Activated gamma-delta T cell (primary cell): Measurements from ENCODE around the gene LRRC27.

Experiments
- DNase-seq: peaks from one replicate; lab custom pipeline; 2025; lab: John Stamatoyannopoulos, UW

The LRRC27 gene

DNA sequence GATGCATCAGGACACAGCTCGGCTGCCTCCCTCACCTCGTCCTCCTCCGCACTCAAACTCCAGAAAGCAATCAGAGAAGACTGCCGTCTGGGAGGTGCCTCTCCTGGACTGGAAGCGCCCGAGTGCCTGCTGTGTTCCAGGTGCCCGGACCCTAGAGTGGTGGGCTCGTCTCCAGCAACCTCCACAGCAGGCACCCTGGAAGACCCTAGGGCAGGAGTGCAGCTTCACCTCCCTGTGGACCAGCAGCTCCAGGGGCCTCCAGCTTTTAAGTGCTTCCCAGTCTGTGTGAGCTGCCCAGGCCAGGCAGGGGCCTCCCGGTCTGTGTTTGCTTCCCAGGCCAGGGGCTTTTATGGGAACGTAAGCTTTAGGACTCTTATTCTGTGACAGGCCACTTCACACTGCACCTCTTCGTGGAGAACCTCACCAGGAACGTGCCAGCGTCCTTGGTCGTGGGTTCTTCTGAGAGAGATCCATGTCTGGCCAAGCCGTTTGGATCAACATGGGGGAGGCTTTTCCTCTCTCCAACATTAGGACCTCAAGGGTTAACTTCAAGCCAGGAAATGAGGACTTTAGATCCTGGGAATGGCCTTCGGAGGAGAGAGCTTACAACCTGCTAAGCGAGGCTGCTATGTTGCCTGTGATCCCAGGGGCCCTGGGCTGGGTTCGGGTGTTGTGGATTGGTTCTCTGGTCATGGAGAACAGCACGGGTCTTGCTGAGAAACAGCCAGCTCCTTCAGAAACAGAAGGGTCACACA is 59.1 kb downstream of the LRRC27 start:
- no peak for DNase-seq

DNA sequence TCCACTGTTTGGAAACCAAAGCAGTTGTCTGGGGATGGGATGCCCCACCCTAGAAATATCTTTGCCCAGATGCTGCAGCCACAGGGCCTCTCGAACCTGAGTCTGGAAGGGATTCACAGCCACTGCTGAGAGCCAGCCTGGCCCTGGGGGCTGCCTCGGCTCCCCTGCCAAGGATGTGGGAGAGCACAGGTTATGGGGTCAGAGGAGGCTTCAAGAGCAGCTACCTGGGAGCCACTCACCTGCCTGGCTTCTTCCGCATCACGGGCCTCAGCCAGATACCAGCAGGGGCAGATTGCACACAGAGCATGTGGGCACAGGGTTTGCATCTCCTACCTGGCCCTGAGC is 59.7 kb downstream of the LRRC27 start:
- no peak for DNase-seq

DNA sequence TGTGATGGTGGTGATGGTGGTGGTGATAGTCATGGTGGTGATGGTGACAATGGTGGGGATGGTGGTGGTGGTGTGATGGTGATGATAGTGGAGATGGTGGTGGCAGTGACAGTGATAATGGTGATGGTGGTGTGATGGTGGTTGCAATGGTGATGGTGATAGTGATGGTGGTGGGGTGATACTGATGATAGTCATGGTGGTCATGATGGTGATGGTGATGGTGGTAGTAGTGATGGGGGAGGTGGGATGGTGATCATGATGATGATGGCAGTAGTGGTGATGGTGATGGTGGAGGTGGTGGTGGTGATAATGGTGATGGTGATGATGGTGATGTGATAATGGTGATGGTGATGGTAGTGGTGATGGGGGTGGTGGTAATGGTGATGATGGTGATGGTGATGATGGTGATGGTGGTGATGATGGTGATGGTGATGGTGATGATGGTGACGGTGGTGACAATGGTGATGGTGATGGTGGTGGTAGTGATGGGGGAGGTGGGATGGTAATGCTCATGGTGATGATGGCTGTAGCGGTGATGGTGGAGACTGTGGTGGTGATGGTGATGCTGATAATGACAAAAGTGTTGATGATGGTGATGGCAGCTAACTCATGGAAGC is 60.3 kb downstream of the LRRC27 start:
- DNase-seq: no peak

DNA sequence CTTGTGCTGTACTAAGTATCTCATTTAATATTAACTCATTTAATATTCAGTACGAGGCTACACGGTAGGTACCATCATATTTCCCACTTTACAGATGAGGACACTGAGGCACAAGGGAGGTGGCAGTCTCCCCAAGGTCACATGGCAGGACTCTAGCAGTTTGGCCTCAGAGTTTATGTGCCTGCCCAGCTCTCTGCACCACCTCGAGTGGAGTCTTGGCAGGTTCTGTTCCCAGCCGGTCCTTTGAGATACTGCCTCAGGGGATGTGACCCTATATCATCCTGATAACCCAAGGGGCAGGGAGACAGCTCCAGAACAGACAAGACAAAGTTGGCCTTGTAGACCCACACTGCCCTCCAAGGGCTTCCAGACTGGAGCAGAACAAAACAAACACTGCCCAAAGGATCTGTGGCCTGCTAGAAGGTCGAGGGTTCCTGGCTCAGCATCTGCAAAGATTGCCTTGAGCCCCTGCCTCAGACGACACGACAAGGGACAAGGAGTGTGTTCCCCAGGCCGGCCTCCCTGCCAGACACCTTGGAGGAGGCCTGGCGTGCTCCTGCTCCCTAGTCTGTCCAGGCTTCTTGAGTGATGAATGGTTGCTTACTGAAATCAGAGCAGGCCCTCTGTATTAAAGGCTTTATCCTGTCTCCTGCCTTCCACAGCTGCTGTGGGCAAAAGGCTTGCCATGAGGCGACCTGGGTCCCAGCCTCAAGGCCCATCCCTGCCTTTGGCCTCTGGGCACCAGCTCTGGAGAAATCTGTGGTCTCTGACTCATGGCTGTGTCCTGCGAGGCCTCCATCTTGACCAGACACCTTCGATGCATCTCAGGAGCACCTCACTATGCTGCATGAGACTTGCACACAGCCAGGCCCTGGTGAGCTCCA is 61.1 kb downstream of the LRRC27 start:
- no peak for DNase-seq

DNA sequence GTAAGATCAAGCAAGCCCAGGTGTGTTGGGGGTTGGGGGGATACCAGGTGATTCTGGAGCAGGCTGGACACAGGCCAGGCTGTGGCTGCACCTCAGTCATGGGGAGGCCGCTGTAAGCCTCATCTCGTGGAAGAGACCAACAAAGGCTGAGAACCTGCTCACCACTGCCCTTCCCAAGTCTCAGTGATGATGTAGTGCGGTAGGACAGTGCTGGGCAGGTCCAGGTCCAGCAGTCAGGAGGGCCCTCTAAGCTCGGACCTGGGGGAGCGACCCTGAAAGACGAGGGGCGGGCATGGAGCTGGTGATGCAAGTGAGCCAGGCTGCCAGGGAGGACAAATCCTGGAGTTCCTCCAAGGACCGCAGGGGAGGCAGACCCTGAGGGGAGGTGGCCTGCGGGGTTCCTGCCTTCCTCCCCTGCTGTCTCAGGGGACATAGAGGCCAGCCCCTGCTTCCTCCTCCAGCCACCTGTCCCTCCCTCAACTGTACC is 61.7 kb downstream of the LRRC27 start:
- DNase-seq: no peak

DNA sequence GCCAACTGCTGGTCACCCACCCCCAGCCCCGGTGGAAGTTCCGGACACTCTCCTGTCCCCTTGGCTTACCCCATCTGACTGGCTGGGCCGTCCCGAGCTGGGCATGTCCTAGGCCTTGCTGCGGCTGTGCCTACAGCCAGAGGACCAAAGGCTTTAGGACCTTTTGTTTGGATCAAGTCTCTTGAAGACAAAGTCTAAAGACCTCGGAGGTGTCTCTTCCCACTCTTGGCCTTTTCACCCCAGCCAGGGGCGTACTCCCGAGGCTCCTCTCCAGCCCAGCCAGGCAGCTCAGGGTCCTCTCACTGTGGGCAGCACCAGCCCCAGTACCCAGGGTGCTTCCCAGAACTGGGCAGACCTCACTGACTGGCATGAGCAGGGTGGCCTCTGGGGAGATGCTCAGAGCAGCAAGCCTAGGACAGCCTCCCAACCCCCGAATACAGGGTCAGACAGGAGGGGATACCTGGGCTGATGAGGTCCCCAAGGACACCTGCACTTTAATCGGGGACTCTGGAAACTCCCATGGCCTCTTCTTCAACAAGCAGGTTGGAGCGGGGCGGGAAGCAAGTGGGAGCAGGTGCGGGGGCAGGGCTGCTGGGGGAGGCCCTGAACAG is 62.3 kb downstream of the LRRC27 start:
- no peak for DNase-seq

DNA sequence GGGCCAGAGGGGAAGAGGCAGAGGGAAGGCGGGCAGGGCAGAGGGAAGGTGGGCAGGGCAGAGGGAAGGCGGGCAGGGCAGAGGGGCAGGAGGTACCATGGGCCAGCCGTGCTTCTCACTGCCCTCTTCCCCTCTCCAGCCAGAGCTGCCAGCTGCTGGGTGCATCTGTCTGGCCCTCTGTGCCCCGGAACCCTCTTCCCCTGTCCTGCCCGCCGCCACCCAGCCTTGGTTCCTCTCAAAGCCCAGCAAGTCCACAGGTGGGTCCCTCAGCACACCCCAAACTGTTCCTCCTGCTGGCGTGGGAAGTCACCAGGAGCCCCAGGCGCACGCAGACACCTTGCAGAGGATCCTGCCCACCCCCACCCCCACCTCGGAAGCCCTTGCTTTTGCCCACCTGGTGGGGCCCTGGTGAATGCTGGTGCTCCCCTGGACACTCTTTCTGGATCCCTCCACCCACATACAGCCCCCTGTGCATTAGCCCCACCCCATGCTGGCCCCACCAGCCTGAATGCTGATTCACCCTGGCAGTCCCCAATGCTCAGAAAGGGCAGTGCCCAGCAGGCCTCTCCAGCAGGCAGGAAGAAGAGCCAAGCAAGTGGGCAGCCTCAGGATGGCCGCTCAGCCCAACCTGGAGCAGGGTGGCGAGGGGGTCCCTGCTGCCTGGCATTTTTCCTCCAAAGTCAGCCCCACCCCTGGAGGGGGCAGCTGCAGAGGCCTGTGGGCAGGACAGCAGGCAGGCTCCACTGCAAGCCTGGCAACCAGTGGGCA is 63.1 kb downstream of the LRRC27 start:
- no peak for DNase-seq

DNA sequence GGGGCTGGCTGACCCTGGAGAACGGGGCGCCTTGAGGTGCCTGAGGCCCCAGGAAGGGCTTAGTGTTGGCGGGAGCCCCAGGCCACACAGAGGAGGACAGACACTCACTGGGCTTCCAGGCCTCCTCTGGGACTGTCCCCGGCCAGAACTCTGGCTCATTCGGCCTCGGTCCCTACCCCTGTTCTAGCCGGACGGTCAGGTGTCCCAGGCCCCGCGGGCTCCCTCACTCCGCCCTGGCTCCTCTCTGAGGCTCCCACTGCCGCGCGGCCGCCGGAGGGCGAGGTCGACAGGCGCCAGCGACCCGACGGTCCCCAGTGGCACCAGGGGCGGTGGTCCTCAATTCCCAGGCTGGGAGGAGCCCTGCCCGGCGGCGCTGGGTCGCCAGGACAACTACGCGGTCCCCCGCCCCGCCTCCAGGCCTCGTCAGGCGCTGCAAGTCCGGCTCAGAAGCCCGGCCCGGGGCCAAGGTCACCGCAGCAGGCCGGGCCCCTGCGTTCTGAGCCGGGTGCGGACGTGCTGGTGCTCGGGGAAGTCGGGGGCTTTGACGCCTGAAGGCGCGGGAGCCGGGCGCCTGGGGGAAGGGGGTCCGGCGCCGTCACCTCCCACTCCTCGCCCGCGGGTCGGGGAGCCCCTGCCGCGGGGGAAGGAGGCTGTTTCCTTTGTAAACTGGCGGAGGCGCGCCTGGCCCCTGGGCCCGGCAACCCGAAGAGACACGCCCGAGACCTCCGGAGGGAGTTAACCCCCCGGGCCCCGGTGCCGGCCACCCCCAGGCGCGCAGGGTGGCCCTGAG is 63.9 kb downstream of the LRRC27 start:
- DNase-seq: peak; percentile 63

DNA sequence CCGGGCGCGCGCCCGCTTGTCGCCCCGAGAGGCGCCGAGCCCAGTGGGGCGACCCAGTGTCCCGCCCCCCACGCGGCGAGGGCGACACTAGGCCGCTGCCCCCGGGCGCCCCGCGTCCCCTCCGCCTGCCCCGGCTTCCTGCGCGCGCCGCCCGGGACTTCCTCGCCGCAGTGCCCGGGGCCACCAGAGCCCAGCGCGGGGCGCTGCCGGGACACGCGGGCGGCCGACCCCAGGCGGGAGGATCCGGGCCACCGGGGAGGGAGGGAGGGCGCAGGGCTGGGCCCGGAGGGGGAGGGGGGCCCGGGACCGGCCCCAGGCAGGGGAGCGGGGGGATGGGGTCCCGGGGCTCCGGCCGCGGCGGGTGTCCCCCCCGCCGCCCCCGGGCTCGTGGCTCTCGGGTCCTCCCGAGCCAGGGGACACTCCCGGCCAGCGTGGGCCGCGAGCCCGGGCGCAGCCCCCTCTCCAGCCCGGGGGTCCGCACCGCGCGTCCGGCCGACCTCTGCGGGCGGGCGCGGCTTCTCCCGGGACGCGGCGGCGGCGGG is 64.6 kb downstream of the LRRC27 start:
- DNase-seq: peak; percentile 63

DNA sequence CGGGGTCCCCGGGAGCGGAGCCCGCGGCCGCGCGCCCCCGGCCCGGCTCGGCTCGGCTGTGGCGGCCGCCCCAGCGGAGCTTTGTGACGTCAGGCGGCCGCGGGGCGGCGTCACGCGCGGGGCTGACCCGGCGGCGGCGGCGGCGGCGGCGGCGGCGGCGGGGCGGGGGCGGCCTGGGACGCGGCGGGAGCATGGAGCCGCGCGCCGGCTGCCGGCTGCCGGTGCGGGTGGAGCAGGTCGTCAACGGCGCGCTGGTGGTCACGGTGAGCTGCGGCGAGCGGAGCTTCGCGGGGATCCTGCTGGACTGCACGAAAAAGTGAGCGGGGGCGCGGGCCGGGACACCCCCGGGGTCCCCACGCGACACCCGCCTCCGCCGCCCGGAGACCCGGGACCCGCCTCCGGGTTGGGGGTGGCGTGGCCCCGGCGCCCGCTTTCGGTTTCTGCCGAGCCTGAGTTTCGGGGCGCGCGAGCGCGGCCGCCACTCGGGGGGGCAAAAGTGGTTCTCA is 65.1 kb downstream of the LRRC27 start, which contains the start of gene PWWP2B:
Gene PWWP2B, plus strand, starts transcription at position 165 of the 506 bp plus-strand sequence. Its CDS starts 27 bp downstream, at position 192.
- peak; percentile 54 for DNase-seq

DNA sequence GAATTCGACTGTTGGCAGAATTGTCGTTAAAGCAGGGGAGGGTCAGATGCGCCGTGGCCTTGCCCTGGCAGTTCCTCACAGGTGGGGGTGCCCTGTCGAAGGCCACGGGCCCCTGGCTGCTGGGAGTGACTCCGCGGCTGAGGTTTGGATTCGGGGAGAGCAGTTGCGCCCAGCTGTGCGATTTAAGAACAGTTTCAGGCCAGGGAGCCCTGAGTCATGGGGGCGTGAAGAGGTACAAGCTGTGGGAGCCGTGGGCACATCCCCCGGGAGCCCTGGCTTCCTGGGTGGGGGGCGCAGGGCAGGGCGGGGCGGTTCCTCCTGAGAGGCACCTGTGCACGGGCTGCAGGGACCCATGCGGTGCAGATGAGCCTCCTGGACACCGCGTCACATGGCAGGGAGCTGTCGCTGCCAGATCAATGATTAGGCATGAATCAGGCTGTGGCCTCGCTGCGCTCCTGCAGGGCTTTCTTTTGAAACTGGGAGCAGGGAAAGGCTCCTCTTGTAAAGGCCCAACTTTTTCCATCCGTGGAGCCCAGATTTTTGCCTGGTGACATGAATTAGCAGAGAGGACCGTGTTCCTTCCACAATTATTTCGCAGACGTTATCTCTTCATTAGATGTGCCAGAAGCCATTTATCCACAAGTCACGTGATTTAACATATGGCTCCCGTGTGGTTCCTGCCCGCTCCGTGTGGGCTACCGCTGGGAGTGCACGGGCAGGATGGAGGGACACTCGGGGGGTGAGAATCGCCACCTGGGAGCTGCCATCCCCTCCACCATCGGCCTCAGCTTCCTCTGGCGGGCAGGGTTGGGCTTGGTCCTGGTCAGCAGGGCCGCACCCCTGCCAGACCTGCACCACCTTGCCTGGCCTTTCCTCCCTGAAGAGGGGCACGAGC is 65.9 kb downstream of the LRRC27 start:
- DNase-seq: no peak

DNA sequence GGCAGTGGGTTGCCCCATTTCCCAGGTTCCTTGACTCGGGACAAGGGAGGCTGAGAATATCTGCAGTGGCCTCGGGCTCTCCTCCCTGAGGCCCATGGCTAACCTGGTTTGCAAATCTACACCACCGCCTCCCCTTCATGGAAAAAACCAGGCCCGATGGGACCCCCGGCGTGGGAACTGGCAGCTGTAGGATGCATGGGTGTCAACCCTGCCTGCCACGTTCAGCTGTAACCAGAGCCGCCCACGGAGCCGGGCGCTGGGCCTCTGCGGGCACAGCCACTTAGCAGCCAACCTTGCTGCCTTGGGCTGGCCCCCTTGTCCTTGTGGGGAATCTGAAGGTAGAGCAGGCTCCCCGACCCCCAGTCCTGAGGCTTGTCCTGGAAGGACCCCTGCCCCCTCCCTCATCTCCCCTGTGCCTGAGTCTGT is 66.6 kb downstream of the LRRC27 start:
- no peak for DNase-seq

DNA sequence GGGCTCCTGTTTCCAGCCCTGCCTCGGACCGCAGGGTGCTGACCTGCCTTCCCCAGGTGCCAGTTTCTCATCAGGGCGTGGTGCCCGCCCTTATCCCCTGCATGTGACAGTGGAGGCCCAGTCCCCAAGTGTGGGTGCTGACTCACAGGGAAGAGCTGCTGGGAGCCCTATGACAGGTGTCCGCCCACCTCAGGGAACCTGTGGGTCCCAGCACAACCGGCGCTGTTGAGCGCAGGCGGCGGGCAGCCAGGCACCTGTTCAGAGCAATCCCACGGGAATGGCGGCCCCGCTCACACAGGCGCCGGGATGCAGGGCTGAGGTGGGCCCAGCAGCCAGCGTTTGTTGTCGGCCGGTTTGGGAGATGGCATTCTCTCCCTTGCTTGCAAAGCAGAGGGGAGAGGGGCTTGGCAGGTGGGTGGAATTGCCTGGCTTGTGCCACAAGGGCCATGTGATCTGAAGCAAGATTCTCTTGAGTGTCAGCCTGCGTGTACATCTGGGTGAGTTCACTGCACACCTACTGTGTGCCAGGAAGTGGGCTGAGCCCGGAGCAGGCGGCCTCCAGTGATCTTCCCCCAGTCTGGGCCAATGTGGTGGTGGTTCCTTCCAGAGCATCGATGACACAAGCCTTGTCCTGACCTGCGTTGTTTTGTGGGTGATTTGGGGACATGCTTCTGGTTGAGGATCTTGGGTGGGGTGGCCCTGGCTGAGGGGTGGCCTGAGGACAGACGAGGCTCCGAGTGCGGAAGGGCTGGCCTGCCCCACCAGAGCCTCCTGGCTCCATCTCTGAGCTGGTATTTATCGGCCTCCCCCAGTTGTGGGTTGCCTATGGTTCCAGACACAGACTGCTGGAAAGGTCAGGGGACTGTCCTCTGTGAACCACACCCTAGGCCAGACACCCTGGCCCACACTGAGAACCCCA is 67.4 kb downstream of the LRRC27 start:
- DNase-seq: no peak

DNA sequence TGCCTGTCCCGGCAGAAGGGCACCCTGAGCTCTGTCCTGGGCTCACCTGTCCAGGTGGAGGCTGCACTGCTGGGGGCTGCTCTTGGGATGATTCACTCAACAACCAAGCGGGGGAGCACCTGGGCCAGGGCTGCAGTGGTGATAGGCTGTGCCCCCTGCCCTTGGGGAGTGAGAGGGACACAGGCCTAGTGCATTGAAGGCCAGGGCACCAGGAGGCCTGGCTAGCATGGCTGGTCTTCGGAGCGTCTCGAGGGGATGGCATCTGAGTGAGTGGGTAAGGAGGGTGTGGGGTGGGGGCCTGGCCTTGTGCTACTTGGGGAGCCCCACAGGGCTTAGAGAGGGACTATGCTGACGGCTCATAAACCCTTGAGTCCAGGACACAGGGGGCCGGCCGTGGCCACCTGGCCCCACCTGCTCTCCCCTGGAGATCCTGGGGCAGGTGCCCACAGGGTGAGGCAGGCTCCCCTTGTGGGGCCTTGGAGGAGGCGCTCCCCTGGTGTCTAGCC is 68.1 kb downstream of the LRRC27 start:
- DNase-seq: no peak

DNA sequence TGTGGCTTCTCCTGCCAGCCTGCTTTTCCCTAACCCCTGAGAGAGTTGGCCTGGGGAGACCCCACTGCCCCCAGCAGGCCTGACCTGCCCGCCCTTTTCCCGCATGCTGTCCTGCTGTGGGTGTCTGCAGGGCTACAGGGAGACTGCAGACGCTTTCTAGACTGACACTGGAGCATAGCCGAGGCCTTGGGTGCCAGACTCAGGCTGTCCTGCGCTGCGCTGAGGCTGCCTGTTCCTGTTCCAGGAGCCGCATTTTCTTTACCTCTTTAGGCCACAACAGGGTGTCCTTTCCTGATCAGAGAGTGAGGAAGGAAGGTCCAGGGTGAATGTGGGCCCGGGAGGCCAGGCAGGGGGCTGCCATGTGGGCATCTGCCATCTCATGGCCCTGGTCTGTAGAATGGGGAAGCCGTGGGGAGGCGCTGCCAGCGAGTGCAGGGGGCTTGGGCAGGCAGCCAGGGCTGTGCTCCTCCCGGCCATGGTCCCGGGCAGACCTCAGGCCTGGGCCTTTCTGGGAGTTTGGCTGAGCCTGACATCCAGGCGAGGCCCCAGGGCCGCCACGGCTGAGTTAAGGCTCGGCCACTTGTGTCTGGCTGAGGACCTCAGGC is 68.7 kb downstream of the LRRC27 start:
- no peak for DNase-seq

DNA sequence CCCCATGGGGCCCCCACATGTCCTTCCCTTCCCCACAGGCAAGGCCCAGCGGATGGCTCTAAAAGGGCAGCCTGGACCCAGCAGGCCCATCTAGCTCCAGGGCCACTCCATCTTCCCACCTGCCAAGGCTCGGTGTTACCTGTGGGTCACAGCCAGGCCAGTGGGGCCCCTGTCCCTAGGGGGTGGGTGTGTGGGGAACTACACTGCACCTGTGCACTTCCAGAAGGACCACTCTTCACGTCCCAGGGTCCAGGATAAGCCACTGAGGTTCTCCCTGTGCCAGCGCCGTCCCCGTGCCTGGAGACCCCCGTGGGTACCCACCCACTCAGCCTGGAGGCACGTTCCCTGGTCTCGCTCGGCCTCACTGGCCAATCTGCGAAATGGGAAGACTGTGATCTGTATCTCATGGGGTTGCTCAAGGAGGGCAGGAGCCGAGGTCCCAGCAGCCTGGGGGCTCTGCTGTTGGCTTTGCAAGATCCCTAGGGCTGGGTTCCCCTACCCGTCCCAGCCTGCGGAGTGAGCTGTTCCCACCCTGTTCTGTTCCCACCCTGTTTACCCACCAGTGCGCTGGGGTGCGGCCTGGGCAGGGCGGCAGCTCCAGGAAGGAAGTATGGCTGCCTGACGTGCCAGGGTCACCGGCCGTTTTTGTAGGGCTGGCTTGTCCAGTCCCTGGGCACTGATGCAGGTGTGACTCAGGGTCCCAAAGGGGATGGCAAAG is 69.6 kb downstream of the LRRC27 start:
- DNase-seq: no peak
